Transverse colon (tissue), 3 donors: ENCODE measurements around the gene B2M.
"Not testable (repeated sequence)": the region's sequence is repeated elsewhere in the genome, so short reads cannot be mapped to it uniquely, and the experiment has no call there.

Source experiments
- CTCF ChIP-seq, 5 experiments: fragments of 200-600 bp in 3 of 5; fragments of 450-650 bp in 2 of 5; sonication (generic) in 3 of 5; IDR thresholded peaks; 1 replicate in 2 of 5; 2 replicates in 3 of 5; pipeline ENCODE4 v1.5.1; 2016 to 2017; ENCODE audit warnings: antibody characterized with exemption in 5 of 5, inconsistent platforms in 3 of 5, mild to moderate bottlenecking in 2 of 5, moderate library complexity in 1 of 5
- POLR2A ChIP-seq: fragments of 450-650 bp; IDR thresholded peaks from one replicate; pipeline ENCODE4 v1.6.1; 2016; ENCODE audit warnings: antibody characterized with exemption, mild to moderate bottlenecking, moderate library complexity

DNA sequence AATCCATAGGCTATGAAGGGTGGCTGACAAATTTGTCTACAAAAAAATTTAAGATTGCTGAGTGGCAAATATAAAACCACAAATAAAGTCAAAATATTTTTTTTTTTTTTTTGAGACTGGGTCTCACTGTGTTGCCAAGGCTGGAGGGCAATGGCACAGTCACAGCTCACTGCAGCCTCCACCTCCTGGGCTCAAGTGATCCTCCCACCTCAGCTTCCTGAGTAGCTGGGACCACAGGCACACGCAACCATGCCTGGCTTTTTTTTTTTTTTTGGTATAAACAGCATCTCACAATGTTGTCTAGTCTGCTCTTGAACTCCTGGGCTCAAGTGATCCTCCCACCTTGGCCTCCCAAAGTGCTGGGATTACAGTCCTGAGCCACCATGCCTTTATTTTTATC is 21.1 kb upstream of the B2M start:
- not testable (repeated sequence) for TF ChIP-seq CTCF (IDR thresholded peaks at IDR 0.05); POLR2A
